GM21737 (cell line): ENCODE data around the gene MGMT.

Experiments used
- ATAC-seq: cut with Tn5 transposase; IDR thresholded peaks from one replicate; pipeline ENCODE4 v1.9.1; 2021; ENCODE audit warnings: mild to moderate bottlenecking, moderate library complexity; ENCODE audit not compliant: unreplicated experiment

The MGMT gene

DNA sequence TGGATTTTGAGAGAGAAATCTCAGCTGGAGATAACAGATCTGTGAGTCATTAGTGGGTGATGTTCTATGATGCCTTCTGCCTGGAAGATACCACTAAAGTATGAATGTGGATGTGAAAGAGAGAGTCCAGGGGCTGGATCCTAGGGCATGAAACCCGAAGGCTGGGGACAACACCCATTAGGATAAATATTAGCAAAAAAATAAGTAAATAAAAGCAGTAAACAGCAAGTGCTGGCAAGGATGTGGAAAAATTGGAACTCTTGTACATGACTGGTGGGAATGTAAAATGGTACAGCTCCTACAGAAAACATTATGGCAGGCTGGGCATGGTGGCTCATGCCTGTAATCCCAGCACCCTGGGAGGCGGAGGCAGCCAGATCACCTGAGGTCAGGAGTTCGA, 16.6 kb upstream of the MGMT start:
- no peak for ATAC-seq

DNA sequence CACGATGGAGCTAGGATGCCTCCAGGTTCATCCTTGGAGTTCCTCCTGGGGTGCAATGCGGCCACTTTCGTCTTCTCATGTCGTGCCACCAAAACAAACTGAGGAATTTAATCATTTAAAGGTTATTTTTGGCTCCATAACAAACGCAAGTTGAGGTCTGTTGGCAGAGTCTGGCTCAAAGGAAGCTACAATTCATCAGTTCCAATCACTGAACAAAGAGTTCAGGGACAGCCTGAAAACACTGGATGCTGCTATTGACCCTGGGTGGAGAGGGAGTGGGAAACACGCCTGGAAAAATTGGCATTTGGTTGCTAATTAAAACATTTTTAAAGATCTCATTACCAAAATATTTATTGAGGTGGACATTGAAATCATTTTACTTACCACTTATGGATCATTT, 11.4 kb upstream of the MGMT start:
- no peak for ATAC-seq

DNA sequence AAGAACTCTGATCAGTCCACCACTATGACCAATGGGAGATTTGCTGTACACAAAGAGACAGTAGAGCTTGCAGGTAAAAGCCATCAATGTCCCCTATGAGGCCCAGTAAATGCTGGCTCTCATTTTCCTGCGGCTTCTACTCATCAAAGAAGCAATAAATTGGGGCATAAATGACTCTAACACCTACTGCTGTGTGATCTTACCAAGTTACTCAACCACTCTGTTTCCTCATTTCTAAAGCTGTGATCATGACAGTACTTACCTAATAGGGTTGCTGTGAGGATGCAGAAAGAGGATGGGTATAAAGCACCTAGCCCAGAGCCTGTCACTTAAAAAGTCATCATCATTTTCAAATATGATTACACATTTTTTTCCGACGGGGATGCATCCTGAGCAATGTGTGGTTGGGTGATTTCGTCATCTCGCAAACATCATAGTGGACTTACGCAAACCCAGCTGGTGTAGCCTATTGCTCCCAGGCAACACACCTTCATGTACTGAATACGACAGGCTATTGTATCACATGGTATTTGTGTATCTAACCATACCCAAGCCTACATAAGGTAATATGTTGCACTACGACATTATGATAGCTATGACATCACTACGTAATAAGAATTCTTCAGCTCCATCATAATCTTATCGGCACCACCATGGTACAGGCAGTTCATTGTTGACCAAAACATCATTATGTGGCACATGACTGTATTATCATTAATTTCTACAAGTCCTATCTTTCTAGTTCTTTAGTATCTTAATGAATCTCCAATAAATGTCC, 7.1 kb upstream of the MGMT start:
- no peak for ATAC-seq

DNA sequence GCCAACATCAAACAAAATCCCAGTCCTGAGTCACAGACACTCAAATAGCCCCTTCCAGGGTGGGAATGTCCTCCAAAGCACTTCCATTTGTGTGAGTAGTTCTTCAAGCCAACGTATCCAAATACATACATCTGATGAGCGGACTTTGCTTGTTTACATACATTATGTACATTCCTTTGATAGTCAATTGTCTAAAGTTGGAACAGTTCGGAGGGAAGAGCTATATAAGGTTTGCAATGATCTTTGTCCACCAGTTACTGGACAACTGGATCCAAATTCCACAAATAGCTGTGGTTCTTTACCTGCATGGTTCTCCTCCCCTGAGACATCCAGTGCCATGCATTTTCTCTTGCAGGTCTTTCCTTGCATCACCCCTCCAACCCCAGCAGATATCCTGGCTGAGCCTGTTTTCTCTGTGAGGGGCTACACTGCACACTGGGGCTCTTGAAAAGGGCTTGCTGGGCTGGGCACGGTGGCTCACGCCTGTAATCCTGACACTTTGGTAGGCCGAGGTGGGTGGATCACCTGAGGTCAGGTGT, 4.7 kb upstream of the MGMT start:
- no peak for ATAC-seq

DNA sequence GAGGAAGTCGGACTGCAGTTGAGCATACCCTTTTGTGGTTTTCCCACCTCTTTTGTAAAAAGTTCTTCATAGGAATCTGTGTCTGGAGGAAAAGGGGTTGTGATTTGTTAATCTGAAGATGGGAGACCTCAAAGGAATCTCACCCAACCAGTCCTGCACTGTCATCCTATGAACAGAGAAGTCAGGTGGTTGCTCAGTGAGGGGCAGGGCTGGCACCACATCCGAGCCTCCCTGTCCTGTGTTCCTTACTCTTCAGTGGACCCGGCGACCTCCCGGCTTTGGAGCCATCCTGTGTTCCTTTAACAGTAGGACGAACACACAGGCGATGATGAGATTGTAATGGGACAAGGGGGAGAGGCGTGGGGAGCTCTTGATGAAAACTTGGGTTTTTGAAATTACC, 2.8 kb upstream of the MGMT start:
- no peak for ATAC-seq

DNA sequence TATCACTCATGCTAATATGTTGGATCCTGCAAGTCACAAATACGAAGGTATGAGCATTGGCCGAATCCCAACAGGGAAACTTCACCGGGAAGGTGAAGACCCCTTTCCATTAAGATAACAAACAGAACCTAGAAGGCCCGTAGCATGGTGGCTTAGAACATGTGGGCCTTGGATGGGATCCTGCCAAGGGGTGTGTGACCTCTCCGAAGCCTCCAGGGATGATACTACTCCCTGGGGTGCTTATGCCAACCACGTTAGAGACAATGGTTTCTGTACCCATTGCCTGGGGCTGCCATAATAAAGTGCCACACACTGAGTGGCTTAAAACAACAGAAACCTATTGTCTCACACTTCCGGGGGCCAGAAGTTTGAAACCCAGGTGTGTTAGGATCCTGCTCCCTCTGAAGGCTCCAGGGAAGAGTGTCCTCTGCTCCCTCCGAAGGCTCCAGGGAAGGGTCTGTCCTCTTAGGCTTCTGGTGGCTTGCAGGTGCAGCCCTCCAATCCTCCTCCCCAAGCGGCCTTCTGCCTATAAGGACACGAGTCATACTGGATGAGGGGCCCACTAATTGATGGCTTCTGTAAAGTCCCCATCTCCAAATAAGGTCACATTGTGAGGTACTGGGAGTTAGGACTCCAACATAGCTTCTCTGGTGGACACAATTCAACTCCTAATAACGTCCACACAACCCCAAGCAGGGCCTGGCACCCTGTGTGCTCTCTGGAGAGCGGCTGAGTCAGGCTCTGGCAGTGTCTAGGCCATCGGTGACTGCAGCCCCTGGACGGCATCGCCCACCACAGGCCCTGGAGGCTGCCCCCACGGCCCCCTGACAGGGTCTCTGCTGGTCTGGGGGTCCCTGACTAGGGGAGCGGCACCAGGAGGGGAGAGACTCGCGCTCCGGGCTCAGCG, 992 bp upstream of the MGMT start:
- peak; percentile 0 for ATAC-seq

DNA sequence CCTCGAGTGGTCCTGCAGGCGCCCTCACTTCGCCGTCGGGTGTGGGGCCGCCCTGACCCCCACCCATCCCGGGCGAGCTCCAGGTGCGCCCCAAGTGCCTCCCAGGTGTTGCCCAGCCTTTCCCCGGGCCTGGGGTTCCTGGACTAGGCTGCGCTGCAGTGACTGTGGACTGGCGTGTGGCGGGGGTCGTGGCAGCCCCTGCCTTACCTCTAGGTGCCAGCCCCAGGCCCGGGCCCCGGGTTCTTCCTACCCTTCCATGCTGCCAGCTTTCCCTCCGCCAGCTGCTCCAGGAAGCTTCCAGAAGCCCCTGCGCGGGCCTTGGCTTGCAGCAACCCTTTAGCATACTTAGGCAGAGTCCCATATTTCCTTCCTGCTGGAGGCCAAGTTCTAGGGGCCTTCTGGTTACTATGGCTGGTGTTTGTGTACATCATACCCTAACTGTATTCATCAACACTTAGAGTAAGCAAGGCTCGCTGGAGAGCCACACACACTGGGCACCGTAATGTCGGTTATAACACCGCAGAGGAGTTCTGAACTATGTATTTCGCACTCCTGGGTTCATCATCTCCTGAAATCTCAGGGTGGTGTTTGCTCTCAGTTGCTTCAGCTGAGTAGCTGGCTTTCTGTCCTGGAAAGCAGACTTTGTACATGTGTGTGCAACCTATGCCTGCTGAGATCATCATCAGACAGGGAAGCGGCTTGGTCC, 471 bp downstream of the MGMT start:
- ATAC-seq, result peak; percentile 8

DNA sequence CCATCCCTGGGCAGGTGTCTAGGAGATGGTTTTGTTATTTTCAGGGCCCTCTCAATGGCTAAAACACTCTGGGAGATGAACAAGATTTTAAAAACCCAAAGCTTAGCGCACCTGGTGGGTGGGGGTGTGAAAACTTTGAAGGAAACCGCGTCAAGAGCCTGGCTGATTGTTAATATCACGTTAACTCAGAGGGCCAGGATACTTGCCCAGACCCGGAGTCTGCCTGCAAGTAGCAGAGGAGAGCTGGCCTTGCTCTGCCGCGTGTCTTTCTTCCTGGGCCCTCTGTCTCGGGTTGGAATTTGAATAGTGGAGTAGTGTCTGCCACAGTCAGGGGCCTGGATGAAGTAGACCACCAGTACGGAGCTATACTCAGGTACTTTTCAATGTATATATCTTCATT, 1.1 kb downstream of the MGMT start:
- no peak for ATAC-seq

DNA sequence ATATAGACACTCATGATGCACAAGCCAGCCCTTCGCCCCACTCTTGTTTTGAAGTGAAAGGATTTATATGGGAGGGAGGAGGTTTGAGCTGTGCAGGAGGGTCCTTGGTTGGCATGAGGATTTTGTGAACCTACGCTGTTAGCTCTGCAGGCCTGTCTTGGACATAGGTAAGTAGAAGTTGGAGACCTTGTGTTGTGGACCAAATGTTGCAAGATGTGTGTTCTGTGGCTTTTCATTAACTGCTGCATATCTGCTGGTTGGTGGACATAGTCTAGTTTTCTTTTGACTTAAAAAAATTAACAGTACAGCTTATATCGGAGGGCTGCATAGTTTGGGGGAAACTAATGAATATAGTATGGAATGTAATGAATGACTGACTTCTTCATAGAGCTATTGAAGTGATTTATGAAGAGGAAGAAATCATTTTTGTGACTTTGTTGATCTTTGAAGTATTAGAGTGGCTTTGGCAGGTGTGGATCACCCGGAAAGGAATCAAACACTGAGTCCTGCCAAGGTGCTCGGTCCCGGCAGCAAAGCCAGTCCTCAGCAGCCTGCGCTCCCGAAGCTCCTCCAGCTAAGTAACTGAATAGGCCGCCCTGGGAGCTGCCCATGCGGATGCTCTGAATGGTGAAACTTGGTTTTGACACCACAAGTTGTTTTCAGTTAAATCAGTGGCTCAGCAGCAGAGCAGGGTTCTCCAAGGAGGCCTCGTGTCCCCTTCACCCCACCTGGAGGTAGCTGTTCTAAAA, 3.2 kb downstream of the MGMT start:
- ATAC-seq, result no peak

DNA sequence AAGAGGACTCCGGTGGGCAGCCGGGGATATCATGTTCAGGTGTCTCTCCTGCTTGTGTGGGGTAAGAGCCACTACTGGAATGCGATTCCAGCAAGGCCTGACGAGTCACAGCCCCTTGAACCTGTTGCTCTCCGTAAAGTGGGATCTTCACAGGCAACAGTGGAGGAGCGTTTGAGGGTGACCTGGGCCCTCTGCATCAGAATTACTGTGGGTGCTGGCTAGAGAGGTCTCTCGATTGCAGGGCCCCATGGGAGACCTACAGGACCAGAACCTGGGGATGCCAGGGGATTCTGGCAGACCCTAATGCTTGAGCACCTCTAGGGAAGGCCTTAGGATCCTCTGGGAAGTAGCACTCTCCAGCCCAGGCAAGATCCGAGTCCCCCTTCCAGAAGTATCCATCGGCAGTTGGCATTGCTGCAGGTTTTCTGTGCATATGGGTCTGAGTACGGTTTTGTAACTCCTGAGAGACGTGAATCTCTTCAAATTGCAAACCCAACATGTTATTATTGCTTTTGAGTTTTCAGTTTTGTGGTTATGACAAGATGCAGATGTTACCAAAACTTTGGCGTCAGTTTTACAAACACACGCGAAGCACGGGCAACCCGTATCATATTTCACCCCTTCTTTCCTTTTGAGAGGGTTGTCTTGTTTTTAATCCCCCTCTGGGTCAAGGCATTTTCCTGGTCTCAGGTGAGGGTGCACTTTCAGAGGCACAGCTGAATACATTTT, 4.6 kb downstream of the MGMT start:
- no peak for ATAC-seq

DNA sequence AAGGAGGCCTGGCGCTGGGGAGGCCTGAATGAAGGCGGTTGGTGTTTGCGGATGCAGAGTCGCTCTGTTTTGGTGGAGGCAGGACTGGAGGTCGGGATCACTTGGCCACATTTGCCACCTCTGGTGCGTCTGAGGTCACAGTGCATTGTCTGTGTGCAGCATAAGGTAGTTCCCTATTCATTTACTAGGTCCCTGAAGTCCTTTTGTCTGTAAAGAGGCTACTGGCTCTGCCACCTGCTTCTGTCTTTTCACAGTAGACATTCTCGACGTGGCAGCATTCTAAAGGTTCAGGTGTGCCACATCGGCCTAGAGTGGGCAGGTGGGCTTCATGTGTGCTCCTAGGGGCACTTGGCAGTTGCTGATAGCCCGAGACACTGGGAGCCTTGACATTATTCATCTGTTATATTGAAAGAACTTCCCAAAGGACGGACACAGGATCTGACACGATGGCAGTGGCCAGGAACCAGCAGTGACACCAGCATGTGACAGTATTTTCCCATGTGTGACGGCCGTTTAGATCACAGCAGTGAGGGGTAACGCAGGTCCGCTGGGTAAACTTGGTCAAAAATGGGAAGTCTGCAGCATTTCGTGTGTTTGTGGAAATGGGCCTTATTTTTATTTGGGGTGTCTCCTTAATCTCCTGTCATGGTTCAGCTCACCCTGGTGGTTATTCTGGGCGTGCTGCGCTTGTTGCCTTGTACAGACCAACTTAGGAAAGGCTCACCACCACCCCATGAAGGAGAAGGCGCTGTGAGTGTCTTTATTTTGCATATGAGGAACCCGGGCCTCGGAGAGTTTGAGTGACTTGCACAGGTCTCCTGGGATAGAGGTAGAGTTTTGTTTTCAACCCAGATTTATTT, 5.9 kb downstream of the MGMT start:
- ATAC-seq, result no peak

DNA sequence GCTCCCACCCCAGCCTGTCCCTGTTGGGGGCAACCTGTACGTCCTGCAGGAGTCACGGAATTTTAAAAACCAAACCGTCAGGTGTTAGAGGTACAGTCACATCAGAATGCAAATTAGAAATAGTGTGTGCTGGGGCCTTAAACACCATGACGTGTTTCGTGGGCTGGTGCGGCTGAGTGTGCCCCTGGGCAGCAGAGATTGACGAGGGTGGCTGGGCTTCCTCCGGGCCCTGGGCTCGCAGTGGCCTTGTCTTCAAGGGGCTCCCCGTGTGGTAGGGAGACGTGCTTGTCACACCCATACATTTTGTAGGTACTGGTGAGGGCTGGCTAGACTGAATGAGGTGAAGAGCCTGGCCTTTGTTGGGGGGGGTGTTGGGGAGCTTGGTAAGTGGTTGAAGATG, 7.6 kb downstream of the MGMT start:
- no peak for ATAC-seq

DNA sequence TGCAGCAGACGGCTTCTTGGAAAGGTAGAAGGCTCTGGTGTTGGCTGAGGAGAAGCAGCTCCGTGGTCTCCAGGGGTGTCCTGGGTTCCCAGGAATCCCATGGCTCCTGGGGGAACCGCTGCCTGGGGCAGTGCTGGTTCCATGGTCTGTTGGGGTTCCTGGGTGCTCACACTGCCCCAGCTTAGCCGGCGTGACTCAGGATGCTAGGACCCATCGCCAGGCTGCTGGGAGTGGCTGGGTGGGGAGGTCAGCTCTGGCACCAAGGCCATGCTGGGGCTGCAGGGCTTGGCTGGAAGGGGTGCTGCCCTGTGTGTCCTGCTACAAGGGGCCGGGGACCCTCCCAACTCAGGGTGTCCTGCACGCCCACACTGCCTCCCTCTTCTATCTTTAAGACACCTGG, 9.4 kb downstream of the MGMT start:
- ATAC-seq, result no peak

DNA sequence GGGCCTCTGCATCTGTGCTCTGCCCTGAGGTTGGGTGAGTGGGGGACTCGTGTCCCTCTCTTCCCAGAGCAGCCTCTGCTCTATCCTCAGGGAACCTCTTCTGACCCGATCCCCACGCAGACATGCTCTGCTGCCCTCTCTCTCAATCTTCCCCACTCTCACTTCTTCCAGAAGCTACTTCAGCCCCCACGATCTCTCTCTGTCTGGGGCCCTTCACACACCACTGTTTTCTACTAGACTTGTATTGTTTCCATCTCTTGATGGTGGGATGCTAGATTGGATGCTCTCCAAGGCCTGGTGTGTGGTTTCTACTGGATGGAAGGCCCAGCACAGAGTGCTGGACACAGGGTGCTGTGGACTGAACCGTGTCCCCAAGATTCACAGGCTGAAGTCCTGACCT, 10.0 kb downstream of the MGMT start:
- no peak for ATAC-seq

DNA sequence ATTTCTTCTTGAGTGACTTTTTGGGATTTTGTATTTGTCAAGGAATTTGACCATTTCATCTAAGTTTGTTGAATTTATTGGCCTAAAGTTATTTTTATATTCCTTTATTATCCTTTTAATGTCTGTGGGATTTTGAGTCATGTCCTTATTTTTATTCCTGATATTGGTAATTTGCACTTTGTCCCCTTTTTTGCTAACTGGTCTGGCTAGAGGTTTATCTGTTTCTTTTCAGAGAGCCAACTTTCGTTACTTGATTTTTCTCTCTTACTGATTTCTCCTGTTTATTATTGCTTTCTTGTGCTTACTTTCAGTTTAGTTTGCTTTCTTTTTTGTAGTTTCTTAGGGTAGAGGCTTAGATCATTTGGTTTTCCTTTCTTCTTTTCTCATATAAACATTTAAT, 14.6 kb downstream of the MGMT start:
- no peak for ATAC-seq

DNA sequence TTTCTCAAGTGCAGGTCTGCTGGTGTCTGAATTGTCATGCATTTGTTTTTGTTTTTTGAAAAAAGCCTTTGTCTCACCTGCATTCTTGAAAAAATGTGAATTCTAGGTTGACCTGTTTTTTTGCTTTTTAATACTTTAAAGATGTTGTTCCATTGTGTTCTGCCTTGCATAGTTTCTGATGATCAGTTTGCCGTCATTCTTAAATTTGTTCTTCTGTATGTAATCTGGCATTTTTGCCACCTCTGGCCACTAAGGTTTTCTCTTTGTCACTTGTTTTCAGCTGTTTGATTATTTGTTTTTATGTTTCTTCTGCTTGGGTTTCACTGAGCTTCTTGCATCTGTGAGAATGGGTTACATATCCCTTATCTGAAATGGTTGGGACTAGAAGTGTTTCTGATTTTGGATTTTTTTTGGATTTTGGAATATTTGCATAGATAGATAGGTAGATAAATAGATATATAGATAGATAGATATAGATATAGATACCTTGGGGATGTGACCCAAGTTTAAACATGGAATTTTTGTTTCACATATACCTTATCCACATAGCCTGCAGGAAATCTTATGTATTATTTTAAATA, 16.5 kb downstream of the MGMT start:
- no peak for ATAC-seq

DNA sequence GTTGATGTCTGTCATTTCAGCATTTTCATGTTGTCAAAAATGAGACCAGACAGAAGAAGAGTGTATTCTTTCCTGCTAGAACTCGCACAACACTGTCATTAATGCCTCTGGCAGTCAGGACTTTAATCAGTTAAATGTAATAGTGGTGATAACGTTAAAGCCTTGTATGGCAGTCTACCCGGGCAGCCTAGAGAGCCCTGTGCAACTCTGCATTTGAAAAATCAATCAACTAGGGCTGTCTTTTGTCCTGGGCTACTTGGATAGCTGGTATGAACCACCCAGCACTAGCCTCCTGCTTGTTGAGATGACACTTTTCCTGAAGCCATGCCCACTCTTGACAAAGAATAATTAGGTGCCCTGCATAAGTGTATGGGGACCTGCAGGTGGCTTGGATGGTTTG, 19.8 kb downstream of the MGMT start:
- ATAC-seq, result no peak

DNA sequence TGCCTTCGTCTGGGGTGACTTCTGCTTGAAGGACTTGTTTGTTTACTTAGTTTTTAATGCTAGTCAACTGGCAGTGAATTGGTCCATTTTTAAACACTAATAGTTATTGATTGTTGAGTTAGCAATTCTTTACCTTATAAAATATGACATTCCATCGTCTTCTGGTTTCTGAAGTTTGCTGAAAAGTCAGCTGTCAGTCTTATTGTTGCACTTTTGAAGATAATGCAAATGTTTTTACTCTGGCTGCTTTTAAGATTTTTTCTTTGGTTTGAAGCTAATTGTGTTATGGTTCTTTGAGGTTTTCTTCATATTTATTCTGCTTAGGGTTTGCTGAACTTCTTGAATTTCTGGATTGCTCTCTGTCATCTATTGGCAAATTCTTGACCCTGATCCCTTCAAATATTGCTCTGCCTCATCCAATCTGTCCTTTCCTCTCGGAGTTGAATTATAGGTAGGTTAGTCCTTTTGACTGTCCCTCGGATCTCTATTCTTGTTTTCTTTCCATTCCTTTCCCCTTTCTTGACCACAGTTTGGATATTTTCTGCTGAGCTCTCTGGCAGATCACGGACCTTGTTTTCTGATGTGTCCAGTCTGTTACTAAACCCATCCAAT, 24.2 kb downstream of the MGMT start:
- no peak for ATAC-seq
